Adrenal gland (tissue), 12 donors: ENCODE results near the gene NR6A1. TPM values are rescaled to one million over a fixed set of nuclear protein-coding genes. Genes with fewer than 3 reads are reported as not detected.

Experiments used
- DNase-seq, 7 donors: peaks; one replicate each; pipeline ENCODE4 v3.0.0-alpha.2; 2019 to 2020
- H3K27ac ChIP-seq, 5 donors: fragments of 200-600 bp; sonication (generic) in 4 of 5; 1 replicate in 3 of 5; 2 replicates in 2 of 5; pipeline versions ENCODE4 v1.5.1 to v1.8.0; 2016 to 2020; ENCODE audit warnings: mild to moderate bottlenecking in 1 of 5
- H3K27me3 ChIP-seq: fragments of 200-600 bp; 2 replicates; pipeline ENCODE4 v1.8.0; 2021
- H3K36me3 ChIP-seq, 2 donors: fragments of 200-600 bp; replicated peaks in 1 of 2; 1 replicate in 1 of 2; 2 replicates in 1 of 2; pipeline versions ENCODE4 v1.5.1 to v1.8.0; 2018 to 2022
- H3K4me1 ChIP-seq, 2 donors: fragments of 200-600 bp; replicated peaks in 1 of 2; 1 replicate in 1 of 2; 2 replicates in 1 of 2; pipeline versions ENCODE4 v1.5.1 to v1.8.0; 2018 to 2021
- H3K4me3 ChIP-seq, 4 donors: fragments of 200-600 bp; sonication (generic) in 3 of 4; one replicate each; pipeline ENCODE4 v1.5.1; 2016 to 2018
- H3K9me3 ChIP-seq, 3 donors: fragments of 200-600 bp; sonication (generic) in 1 of 3; replicated peaks in 1 of 3; 1 replicate in 2 of 3; 2 replicates in 1 of 3; pipeline versions ENCODE4 v1.5.1 to v1.8.0; 2016 to 2021
- POLR2A ChIP-seq, 2 donors: fragments of 450-650 bp; IDR thresholded peaks; one replicate each; pipeline ENCODE4 v1.6.1; 2017; ENCODE audit warnings: antibody characterized with exemption in 2 of 2, mild to moderate bottlenecking in 2 of 2, moderate library complexity in 1 of 2
- WGBS, 4 donors: extraction: QIAGEN DNeasy Blood & Tissue Kit in 2 of 4; methylation state at CpG; one replicate each; pipeline versions ENCODE4 v1.1.5 to v1.1.7; 2013 to 2017; 5-methylcytosine and 5-hydroxymethylcytosine counted together
- intact Hi-C, 2 donors: fragments of 100-400 bp; cut with DNase I; formaldehyde crosslinking; loops; one replicate each; pipeline versions ENCODE4 v1.14.1 to v1.15.0; 2022 to 2023
- polyA plus RNA-seq, 3 donors: library from polyadenylated mRNA; stranded (reverse); fragments of 200-250 nt in 2 of 3; fragments of 350-450 nt in 1 of 3; fragmentation: Illumina TruSeq in 1 of 3; extraction: RNeasy Lipid Tissue Mini Kit (QIAGEN cat#74804) in 1 of 3; gene quantifications; one replicate each; pipeline ENCODE4 v1.2.3, GENCODE V29; 2013 to 2014
- total RNA-seq, 9 donors: library from RNA; depleted of rRNA in 4 of 9; stranded (reverse); fragments of >200 nt in 4 of 9; fragments of 120-200 nt in 1 of 9; fragmentation: NEBNext Ultra II Directional in 1 of 9; extraction: Animal tissue kit (Norgen Biotek cat#: 25700) in 1 of 9; gene quantifications; one replicate each; pipeline versions ENCODE4 v1.1.0 to v1.2.4, GENCODE V29; 2013 to 2023
- TF ChIP-seq, protein P1 (sequence below), 6 experiments: fragments of 450-650 bp in 4 of 6; fragments of 200-600 bp in 2 of 6; sonication (generic) in 1 of 6; IDR thresholded peaks; 1 replicate in 5 of 6; 2 replicates in 1 of 6; pipeline versions ENCODE4 v1.5.1 to v1.8.0; 2016 to 2021; ENCODE audit warnings: antibody characterized with exemption in 6 of 6, mild to moderate bottlenecking in 2 of 6, moderate library complexity in 1 of 6
- donor health status: healthy with polysubstance abuse.
- donor health status: Bipolar disorder and iron deficiency.
- donor health status: DM: yes; HTN: yes; CAD: no.
- donor health status: DM: no; HTN: no; CAD: no.
- donor health status: DM: no; HTN: no; CAD: no.
- donor health status: DM: yes; HTN: yes; CAD: no.

NR6A1 gene
- total and polyA plus RNA-seq, 12 donors: 0.46 to 9.8 (median 1.5) TPM

DNA sequence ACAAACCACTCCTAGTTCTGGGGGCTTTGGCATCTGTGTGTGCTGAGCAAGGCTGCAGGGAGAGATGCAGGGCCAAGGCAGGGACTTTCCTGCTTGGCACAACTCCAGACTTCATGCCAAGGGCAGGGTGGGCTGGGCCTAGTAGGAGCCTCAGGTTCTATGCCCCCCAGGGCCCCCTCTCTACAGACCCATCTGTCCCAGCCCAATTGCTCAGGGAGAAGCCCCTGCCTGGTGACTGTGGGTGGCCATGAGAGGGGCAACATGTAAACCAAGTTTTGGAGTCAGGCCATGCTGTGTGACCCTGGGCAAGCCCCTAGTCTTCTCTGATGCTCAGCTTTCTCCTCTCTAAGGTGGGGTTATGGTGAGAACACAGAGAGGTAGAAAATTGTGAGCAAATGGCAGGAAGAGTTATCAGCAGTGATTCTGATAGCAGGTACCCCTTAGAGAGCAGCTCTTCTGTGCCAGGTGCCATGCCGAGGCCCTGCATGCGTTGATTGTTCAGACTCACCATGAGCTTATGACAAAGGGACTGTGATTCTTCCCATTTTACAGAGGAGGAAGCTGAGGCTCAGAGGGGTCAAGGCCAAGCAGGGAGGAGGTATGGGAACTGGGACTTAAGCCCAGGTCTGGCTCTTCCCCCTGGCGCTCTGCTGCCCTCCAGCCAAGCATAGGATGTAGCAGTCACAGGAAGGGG lies 11.0 kb upstream of the NR6A1 start:
- Histone ChIP-seq H3K9me3 (no peaks in the 10 kb centered on the region), H3K36me3 (no peaks in the 10 kb centered on the region), H3K4me1 (peaks cover 0 to 3% of the 10 kb centered on the region in 2 donors), H3K27me3 (peaks cover 4% of the 10 kb centered on the region), H3K27ac (peak overlapping the region in 1 of 5 donors; percentile 30), H3K4me3 (no peak overlapping the region)
- peak in 4 of 7 donors; percentile 12 to 37 (median 14) for DNase-seq
- 76 to 93% (median 86%) methylated on average over 2 to 3 of the region's 3 CpGs for WGBS, 4 donors
- intact Hi-C loops: no loop called here
- TF ChIP-seq, protein P1, sequence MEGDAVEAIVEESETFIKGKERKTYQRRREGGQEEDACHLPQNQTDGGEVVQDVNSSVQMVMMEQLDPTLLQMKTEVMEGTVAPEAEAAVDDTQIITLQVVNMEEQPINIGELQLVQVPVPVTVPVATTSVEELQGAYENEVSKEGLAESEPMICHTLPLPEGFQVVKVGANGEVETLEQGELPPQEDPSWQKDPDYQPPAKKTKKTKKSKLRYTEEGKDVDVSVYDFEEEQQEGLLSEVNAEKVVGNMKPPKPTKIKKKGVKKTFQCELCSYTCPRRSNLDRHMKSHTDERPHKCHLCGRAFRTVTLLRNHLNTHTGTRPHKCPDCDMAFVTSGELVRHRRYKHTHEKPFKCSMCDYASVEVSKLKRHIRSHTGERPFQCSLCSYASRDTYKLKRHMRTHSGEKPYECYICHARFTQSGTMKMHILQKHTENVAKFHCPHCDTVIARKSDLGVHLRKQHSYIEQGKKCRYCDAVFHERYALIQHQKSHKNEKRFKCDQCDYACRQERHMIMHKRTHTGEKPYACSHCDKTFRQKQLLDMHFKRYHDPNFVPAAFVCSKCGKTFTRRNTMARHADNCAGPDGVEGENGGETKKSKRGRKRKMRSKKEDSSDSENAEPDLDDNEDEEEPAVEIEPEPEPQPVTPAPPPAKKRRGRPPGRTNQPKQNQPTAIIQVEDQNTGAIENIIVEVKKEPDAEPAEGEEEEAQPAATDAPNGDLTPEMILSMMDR (IDR thresholded peaks at IDR 0.05): no peak
- no peak for TF ChIP-seq POLR2A (IDR thresholded peaks at IDR 0.05)

DNA sequence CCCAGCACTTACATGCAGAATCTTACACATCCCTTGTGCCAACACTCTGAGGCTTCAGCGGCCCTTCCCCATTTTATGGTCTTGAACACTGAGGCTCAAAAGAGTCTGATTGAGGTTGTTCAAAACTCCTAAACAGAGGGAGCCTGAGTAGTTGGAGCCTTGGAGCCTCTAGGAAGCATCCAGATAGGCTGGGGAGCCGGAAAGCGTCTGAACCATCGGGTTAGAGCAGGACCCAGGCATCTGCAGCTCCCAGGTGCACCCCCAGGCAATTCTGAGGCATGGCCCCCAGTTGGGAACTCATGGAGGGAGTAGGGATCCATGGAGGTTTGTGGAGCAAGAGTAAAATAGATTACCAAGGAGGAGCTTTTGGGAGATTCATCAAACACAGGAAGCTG lies 9.6 kb upstream of the NR6A1 start:
- Histone ChIP-seq H3K4me1 (peaks cover 8 to 10% of the 10 kb centered on the region in 2 donors), H3K36me3 (no peaks in the 10 kb centered on the region), H3K27me3 (peaks cover 12% of the 10 kb centered on the region), H3K27ac (peak overlapping the region in 1 of 5 donors; percentile 62), H3K9me3 (no peaks in the 10 kb centered on the region), H3K4me3 (no peak overlapping the region)
- intact Hi-C loops: no loop called here
- peak in 1 of 7 donors; percentile 5 for DNase-seq
- WGBS, 4 donors: 94 to 100% (median 96%) methylated on average over 4 of the region's 4 CpGs
- no peak for TF ChIP-seq POLR2A (IDR thresholded peaks at IDR 0.05)
- TF ChIP-seq, protein P1 (IDR thresholded peaks at IDR 0.05): no peak

DNA sequence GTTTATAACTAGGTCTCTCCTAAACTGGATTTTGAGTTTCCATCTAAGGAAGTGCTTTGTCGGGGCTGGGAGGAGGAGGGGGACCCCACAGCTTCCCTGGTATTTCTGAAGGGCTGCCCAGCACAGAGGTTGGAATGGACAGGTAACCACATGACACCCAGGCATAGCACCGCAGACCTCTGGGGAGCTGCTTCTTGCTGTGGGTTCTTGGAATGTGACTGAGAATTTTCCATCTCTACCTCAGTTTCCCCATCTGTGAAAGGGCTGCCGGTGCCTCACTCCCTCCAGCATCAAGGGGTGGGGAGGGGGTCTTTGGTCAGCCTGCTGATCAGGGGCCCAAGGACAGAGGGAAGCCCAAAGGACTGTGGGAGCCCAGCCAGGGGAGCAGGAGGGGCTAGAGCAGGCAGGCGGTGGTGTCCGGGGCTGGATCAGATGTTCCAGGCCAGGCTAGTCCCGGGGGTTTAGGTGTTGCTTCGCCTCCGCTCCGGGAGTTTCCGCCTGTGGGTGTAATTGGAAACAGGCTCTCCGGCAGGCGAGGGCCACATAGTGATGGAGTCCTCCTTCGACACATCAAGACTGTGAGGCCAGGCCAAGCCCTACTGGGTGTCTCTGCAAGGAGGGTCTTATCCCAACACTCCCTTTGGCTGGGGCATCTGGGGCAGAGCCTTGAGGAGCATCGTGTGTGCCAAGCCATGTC lies 9.1 kb upstream of the NR6A1 start:
- H3K4me1 ChIP-seq: peaks cover 8 to 10% of the 10 kb centered on the region in 2 donors
- H3K36me3 ChIP-seq: no peaks in the 10 kb centered on the region
- H3K4me3 ChIP-seq: no peak overlapping the region
- H3K27me3 ChIP-seq: peaks cover 12% of the 10 kb centered on the region
- TF ChIP-seq POLR2A (IDR thresholded peaks at IDR 0.05): no peak
- TF ChIP-seq, protein P1 (IDR thresholded peaks at IDR 0.05): no peak
- peak overlapping the region in 1 of 5 donors; percentile 62 for H3K27ac ChIP-seq
- peak in 3 of 7 donors; percentile 14 to 46 (median 18) for DNase-seq
- H3K9me3 ChIP-seq: no peaks in the 10 kb centered on the region
- WGBS, 4 donors: 57 to 81% (median 73%) methylated on average over 2 to 14 of the region's 14 CpGs
- intact Hi-C loops: no loop called here

DNA sequence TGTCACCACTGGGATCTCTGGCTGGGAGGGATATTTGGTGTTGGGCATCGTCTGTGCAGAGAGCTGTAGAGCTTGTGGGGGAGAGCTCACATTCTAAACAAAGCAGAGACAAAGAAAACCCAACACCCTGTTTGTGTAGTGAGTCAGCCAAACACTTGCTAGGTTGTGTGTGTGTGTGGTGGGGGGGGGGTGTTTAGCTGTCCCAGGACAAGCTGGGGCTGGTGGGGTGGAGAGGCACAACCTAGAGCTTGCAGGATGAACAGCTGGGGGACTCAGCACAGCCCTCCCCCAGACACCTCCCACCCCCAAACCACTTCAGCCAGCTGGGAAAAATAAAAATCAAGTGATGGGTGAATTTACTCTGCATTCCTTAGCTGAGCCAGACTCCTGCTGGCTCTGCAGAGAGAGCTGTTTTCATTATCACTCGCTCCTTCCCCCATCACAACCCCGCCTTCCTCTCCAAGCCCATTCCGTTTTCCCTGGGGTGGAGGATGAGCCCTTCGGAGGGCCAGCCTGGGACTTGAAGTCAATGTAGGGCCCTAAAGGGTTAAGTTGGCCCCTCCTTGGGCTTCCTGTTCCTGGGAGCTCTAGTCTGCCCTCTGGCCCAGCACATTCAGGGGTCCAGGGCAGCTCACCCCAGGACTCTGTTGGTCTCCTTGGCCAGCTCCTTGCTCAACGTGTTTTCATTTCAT lies 8.4 kb upstream of the NR6A1 start:
- Histone ChIP-seq H3K27me3 (peaks cover 12% of the 10 kb centered on the region), H3K36me3 (no peaks in the 10 kb centered on the region), H3K4me3 (no peak overlapping the region), H3K4me1 (peaks cover 8 to 10% of the 10 kb centered on the region in 2 donors), H3K9me3 (no peaks in the 10 kb centered on the region), H3K27ac (peak overlapping the region in 1 of 5 donors; percentile 62)
- peak in 3 of 7 donors; percentile 14 to 42 (median 18) for DNase-seq
- intact Hi-C loops: loop anchor here (10.0 kb wide), 1 partner anchor 595 kb away; no protein-coding TSS in a partner anchor
- TF ChIP-seq, protein P1 (IDR thresholded peaks at IDR 0.05): no peak
- no peak for TF ChIP-seq POLR2A (IDR thresholded peaks at IDR 0.05)
- WGBS, 4 donors: 57 to 64% (median 63%) methylated on average over 5 to 6 of the region's 6 CpGs
